Psoas muscle (tissue), 8 donors: Measurements from ENCODE around the gene CCNC. TPM values are rescaled to one million over a fixed set of nuclear protein-coding genes. Genes with fewer than 3 reads are reported as not detected.

Experiments used
- ATAC-seq, 4 donors: fragments of 200-7000 bp; cut with Tn5 transposase; one replicate each; pipeline ENCODE4 v1.9.1; 2020; ENCODE audit warnings: moderate library complexity in 3 of 4, mild to moderate bottlenecking in 2 of 4
- DNase-seq, 2 donors: peaks; one replicate each; pipeline ENCODE4 v3.0.0-alpha.2; 2020
- H3K27ac ChIP-seq: fragments of 200-600 bp; one replicate; pipeline ENCODE4 v1.8.0; 2022
- H3K27me3 ChIP-seq, 3 donors: fragments of 200-600 bp in 1 of 3; one replicate each; pipeline versions ENCODE4 v1.6.1 to v1.8.0; 2013 to 2022; ENCODE audit warnings: low read length in 2 of 3, mild to moderate bottlenecking in 2 of 3, moderate library complexity in 1 of 3; ENCODE audit not compliant: insufficient read depth in 3 of 3
- H3K36me3 ChIP-seq, 2 donors: fragments of 200-600 bp in 1 of 2; one replicate each; pipeline versions ENCODE4 v1.6.1 to v1.8.0; 2013 to 2022; ENCODE audit warnings: low read depth in 1 of 2, mild to moderate bottlenecking in 1 of 2, moderate library complexity in 1 of 2; ENCODE audit not compliant: insufficient read depth in 1 of 2
- H3K4me1 ChIP-seq: fragments of 200-600 bp; one replicate; pipeline ENCODE4 v1.8.0; 2022
- H3K4me3 ChIP-seq: fragments of 200-600 bp; one replicate; pipeline ENCODE4 v1.8.0; 2022; ENCODE audit warnings: mild to moderate bottlenecking
- H3K9me3 ChIP-seq: fragments of 200-600 bp; one replicate; pipeline ENCODE4 v1.8.0; 2022
- WGBS, 3 donors: extraction: QIAGEN DNeasy Blood & Tissue Kit; methylation state at CpG; one replicate each; pipeline versions ENCODE4 v1.1.6 to v1.1.7; 2013; 5-methylcytosine and 5-hydroxymethylcytosine counted together
- intact Hi-C, 2 donors: fragments of 100-400 bp; cut with DNase I; formaldehyde crosslinking; loops; one replicate each; pipeline versions ENCODE4 v1.11.0 to v1.14.2; 2022
- polyA plus RNA-seq, 3 donors: library from polyadenylated mRNA; stranded (reverse); fragments of 200-250 nt; gene quantifications; one replicate each; pipeline ENCODE4 v1.2.3, GENCODE V29; 2013
- total RNA-seq, 4 donors: library from RNA; stranded (reverse); fragmentation: NEBNext Ultra II Directional in 2 of 4; extraction: Animal tissue kit (Norgen Biotek cat#: 25700) in 2 of 4; gene quantifications; one replicate each; pipeline versions ENCODE4 v1.2.1 to v1.2.4, GENCODE V29; 2021 to 2023
- TF ChIP-seq, protein P1 (sequence below): fragments of 200-600 bp; IDR thresholded peaks from one replicate; pipeline ENCODE4 v1.8.0; 2022; ENCODE audit warnings: antibody characterized with exemption
- donor health status: healthy with polysubstance abuse.
- donor health status: DM: no; HTN: no; CAD: no; lungs with moderate emphysema.
- donor health status: Bipolar disorder and iron deficiency.
- donor health status: healthy.
- donor health status: DM: yes; HTN: yes; CAD: no.
- donor health status: DM: no; HTN: no; CAD: no.
- donor health status: DM: no; HTN: no; CAD: no.
- donor health status: DM: yes; HTN: yes; CAD: no.

The CCNC gene
- total and polyA plus RNA-seq, 7 donors = 12.4 to 24.5 (median 18.6) TPM

DNA sequence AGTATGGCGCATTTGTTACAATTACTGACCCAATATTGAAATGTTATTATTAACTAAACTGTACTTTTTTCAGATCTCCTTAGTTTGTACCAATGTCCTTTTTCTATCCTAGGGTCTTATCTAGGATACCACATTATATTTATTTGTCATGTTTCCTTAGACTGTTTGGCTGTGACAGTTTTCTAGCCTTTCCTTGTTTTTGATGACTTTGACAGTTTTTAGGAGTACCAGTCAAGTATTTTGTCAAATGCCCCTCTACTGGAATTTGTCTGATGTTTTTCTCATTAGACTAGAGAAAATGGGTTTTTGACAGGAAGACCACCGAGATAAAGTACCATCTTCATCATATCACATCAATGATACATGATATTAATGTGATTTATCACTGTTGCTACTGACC lies 14.6 kb downstream of the CCNC start:
- ATAC-seq = no peak
- intact Hi-C loops = loop anchor here in 1 of 2 donors (10.0 kb wide), 1 partner anchor 149 kb away; no protein-coding TSS in a partner anchor
- WGBS, 3 donors = 94 to 100% (median 100%) methylated on average over 2 of the region's 2 CpGs

GRCh38 chr6:99550046-99550748 lies 18.3 kb downstream of the CCNC start:
- H3K36me3 ChIP-seq = peaks cover 7 to 90% of the 10 kb centered on the region in 2 donors
- H3K27me3 ChIP-seq = no peaks in the 10 kb centered on the region
- intact Hi-C loops = loop anchor here in 1 of 2 donors (10.0 kb wide), 1 partner anchor 145 kb away; no protein-coding TSS in a partner anchor
- H3K9me3 ChIP-seq = no peaks in the 10 kb centered on the region
- DNase-seq (no peak), ATAC-seq (peak in 2 of 4 donors; percentile 58 to 70)
- 76 to 80% (median 77%) methylated on average over 3 of the region's 3 CpGs for WGBS, 3 donors
- TF ChIP-seq, protein P1, sequence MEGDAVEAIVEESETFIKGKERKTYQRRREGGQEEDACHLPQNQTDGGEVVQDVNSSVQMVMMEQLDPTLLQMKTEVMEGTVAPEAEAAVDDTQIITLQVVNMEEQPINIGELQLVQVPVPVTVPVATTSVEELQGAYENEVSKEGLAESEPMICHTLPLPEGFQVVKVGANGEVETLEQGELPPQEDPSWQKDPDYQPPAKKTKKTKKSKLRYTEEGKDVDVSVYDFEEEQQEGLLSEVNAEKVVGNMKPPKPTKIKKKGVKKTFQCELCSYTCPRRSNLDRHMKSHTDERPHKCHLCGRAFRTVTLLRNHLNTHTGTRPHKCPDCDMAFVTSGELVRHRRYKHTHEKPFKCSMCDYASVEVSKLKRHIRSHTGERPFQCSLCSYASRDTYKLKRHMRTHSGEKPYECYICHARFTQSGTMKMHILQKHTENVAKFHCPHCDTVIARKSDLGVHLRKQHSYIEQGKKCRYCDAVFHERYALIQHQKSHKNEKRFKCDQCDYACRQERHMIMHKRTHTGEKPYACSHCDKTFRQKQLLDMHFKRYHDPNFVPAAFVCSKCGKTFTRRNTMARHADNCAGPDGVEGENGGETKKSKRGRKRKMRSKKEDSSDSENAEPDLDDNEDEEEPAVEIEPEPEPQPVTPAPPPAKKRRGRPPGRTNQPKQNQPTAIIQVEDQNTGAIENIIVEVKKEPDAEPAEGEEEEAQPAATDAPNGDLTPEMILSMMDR = no peak
- H3K4me3 ChIP-seq = no peak overlapping the region
- peak overlapping the region; percentile 39 for H3K27ac ChIP-seq
- H3K4me1 ChIP-seq = peaks cover 7% of the 10 kb centered on the region

More for the DNA sequence above, 14.6 kb downstream of the CCNC start:
- peaks cover 7% of the 10 kb centered on the region for H3K4me1 ChIP-seq
- no peak overlapping the region for H3K27ac ChIP-seq
- TF ChIP-seq, protein P1 = no peak
- no peak for DNase-seq
- peaks cover 0 to 89% of the 10 kb centered on the region in 2 donors for H3K36me3 ChIP-seq
- no peaks in the 10 kb centered on the region for H3K9me3 ChIP-seq
- no peaks in the 10 kb centered on the region for H3K27me3 ChIP-seq
- no peak overlapping the region for H3K4me3 ChIP-seq

DNA sequence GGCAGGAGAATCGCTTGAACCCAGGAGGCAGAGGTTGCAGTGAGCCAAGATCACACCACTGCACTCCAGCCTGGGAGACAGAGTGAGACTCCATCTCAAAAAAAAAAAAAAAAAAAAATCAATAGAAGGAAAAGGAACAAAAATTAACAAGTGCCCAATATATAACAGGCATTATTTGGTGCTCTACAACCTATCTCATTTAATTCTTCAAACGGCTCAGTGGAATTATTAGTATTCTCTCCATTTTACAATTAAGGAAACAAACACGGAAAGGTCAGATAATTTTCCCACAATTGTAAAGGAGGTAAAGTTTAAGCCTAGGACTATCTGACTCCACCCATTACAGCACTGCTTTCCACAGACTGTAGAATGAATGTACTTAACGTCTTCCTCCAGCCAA lies 19.8 kb downstream of the CCNC start:
- peaks cover 7 to 90% of the 10 kb centered on the region in 2 donors for H3K36me3 ChIP-seq
- peaks cover 7% of the 10 kb centered on the region for H3K4me1 ChIP-seq
- TF ChIP-seq, protein P1 = no peak
- H3K27ac ChIP-seq = no peak overlapping the region
- no peak overlapping the region for H3K4me3 ChIP-seq
- intact Hi-C loops = no loop called here
- ATAC-seq = no peak
- no peaks in the 10 kb centered on the region for H3K27me3 ChIP-seq
- DNase-seq = no peak
- H3K9me3 ChIP-seq = no peaks in the 10 kb centered on the region
- WGBS, 3 donors = 94 to 97% (median 96%) methylated on average over 4 of the region's 4 CpGs

- intact Hi-C loops = no loop called here
- Histone ChIP-seq H3K4me3 (no peak overlapping the region), H3K27me3 (no peaks in the 10 kb centered on the region), H3K36me3 (peaks cover 7 to 91% of the 10 kb centered on the region in 2 donors), H3K4me1 (peaks cover 7% of the 10 kb centered on the region), H3K9me3 (no peaks in the 10 kb centered on the region), H3K27ac (no peak overlapping the region)
- DNase-seq (no peak), ATAC-seq (peak in 1 of 4 donors; percentile 15)
- WGBS, 3 donors = 87 to 91% (median 90%) methylated on average over 4 of the region's 4 CpGs
- TF ChIP-seq, protein P1 = no peak
Observed at GRCh38 chr6:99547526-99547925, 20.9 kb downstream of the CCNC start.
